ENCODE data around the gene PNKP. TPM values are rescaled to one million over a fixed set of nuclear protein-coding genes. Genes with fewer than 3 reads are reported as not detected.

The PNKP gene
- total RNA-seq, 1 experiment from 2014 or later, result 141 TPM

DNA sequence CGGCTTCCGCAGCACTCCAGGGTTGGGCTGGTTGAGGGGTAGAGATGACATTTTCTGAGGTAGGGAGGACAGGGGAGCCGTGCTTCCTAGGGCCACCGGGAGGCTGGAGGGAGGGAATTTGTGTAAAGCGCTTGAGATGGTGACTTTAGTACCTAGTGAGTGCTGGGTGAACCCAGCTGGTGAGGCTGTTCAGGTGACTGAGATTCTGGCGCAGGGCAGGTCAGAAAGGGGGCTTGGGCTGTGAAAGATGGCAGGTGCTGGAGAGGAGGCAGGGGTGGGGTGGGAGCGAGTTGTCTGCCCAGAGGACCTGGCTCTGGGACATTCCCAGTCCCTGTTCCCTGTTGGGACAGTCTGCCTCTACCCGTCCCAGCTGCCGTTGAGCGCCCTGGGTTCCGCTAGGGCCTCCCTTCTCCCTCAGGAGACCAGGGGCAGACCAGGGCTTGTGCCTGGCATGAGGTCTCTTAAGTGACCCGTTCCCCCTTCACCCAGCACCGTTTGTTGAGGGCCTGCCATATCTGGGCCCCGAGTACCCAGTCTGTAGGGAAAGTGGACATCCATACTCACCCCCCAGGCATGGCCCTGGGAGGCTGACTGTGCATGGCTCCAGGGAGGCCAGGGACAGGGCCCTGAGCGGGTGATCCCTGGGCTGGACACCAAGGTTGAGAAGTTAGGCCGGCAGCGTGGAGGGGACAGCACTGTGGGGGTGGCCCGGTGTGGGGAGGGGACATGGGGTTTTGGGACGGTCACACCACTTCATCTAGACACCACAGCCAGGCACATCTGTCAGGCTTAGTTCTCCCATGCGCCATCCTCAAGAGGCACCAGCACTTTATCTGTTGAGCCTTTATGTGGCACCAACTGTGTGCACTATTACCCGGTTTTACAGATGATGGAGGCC is 11.5 kb downstream of the PNKP start:
- H3K4me2 ChIP-seq (ENCODE audit: low read length), result no peak overlapping the region
- no peak overlapping the region for H3K4me3 ChIP-seq (ENCODE audit: low read length)
- no peak overlapping the region for H3K27ac ChIP-seq (ENCODE audit: low read length)
- peaks cover 29% of the 10 kb centered on the region for H3K79me2 ChIP-seq (ENCODE audit: low read length)
- DNase-seq, result peak; percentile 24
- BruUV-seq (replicated peaks), result no TSS peak
- no peak overlapping the region for H3K9ac ChIP-seq (ENCODE audit: low read length)
- CTCF ChIA-PET, result no interaction called here
- no peak overlapping the region for H2AFZ ChIP-seq (ENCODE audit: low read length)
- no peaks in the 10 kb centered on the region for H3K27me3 ChIP-seq (ENCODE audit: low read length)
- H4K20me1 ChIP-seq (ENCODE audit: low read length), result peaks cover 29% of the 10 kb centered on the region; the same call in 1 of the 2 replicates
- peaks cover 33% of the 10 kb centered on the region for H3K36me3 ChIP-seq (ENCODE audit: low read depth, low read length)
- peaks cover 12% of the 10 kb centered on the region; the same call in 1 of the 2 replicates for H3K4me1 ChIP-seq (ENCODE audit: insufficient read depth, low read length)
- TF ChIP-seq, protein P1, sequence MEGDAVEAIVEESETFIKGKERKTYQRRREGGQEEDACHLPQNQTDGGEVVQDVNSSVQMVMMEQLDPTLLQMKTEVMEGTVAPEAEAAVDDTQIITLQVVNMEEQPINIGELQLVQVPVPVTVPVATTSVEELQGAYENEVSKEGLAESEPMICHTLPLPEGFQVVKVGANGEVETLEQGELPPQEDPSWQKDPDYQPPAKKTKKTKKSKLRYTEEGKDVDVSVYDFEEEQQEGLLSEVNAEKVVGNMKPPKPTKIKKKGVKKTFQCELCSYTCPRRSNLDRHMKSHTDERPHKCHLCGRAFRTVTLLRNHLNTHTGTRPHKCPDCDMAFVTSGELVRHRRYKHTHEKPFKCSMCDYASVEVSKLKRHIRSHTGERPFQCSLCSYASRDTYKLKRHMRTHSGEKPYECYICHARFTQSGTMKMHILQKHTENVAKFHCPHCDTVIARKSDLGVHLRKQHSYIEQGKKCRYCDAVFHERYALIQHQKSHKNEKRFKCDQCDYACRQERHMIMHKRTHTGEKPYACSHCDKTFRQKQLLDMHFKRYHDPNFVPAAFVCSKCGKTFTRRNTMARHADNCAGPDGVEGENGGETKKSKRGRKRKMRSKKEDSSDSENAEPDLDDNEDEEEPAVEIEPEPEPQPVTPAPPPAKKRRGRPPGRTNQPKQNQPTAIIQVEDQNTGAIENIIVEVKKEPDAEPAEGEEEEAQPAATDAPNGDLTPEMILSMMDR (conservative IDR thresholded peaks at IDR 0.05; ENCODE audit: low read depth, low read length), result no peak
- TF ChIP-seq EZH2 (IDR thresholded peaks at IDR 0.05; ENCODE audit: low read length, unreplicated experiment) (no peak), EZH2phosphoT487 (IDR thresholded peaks at IDR 0.05; ENCODE audit: borderline replicate concordance, low read length) (no peak)
- intact Hi-C loops (cut with micrococcal nuclease), result no loop called here
- peak; percentile 0; the same call in 1 of the 2 replicates for ATAC-seq
- H3F3A ChIP-seq (ENCODE audit: low read length, unreplicated experiment), result peaks cover 5% of the 10 kb centered on the region
- POLR2A ChIA-PET (ENCODE audit: unreplicated experiment), result no interaction called here
- no peaks in the 10 kb centered on the region for H3K9me2 ChIP-seq (replicated peaks; ENCODE audit: low read length)
- no peaks in the 10 kb centered on the region for H3K9me3 ChIP-seq (ENCODE audit: low read length)

DNA sequence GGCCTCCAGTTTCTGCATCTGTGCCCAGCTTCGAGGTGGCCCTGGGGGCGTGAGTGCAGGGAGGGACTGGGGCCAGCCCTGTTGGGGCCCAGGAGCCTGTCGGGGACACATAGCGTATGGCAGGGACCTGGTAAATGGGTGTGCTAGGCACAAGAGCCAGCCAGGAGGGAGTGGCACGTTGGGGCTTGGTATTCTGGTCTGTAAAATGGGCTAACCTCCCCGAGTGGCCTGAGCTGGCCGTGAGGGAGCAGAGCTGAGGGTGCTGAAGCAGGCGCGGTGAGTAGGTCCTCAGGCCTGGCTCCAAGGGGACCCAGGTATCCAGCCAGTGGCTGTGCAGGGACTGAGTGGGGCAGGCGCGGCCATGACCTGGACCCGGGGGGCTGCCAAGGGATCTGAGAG is 12.1 kb downstream of the PNKP start:
- Histone ChIP-seq H3K9me3 (ENCODE audit: low read length) (no peaks in the 10 kb centered on the region), H3K4me2 (ENCODE audit: low read length) (no peak overlapping the region), H3K4me1 (ENCODE audit: insufficient read depth, low read length) (peaks cover 13% of the 10 kb centered on the region; the same call in 1 of the 2 replicates), H3K4me3 (ENCODE audit: low read length) (no peak overlapping the region), H2AFZ (ENCODE audit: low read length) (no peak overlapping the region), H3K9me2 (replicated peaks; ENCODE audit: low read length) (no peaks in the 10 kb centered on the region), H3K79me2 (ENCODE audit: low read length) (peaks cover 29% of the 10 kb centered on the region), H3F3A (ENCODE audit: low read length, unreplicated experiment) (peaks cover 5% of the 10 kb centered on the region), H4K20me1 (ENCODE audit: low read length) (peaks cover 29% of the 10 kb centered on the region; the same call in 1 of the 2 replicates), H3K36me3 (ENCODE audit: low read depth, low read length) (peaks cover 27% of the 10 kb centered on the region), H3K27ac (ENCODE audit: low read length) (no peak overlapping the region), H3K27me3 (ENCODE audit: low read length) (no peaks in the 10 kb centered on the region), H3K9ac (ENCODE audit: low read length) (no peak overlapping the region)
- no peak for DNase-seq
- no peak for TF ChIP-seq EZH2phosphoT487 (IDR thresholded peaks at IDR 0.05; ENCODE audit: borderline replicate concordance, low read length)
- TF ChIP-seq, protein P1 (conservative IDR thresholded peaks at IDR 0.05; ENCODE audit: low read depth, low read length), result no peak
- no peak for TF ChIP-seq EZH2 (IDR thresholded peaks at IDR 0.05; ENCODE audit: low read length, unreplicated experiment)
- CTCF ChIA-PET, result no interaction called here
- no peak for ATAC-seq
- POLR2A ChIA-PET (ENCODE audit: unreplicated experiment), result no interaction called here
- intact Hi-C loops (cut with micrococcal nuclease), result no loop called here
- no TSS peak for BruUV-seq (replicated peaks)

Measured in PC-3 (cell line).